T-helper 17 cell (primary cell): ENCODE results near the gene CCBE1. TPM values are rescaled to one million over a fixed set of nuclear protein-coding genes. Genes with fewer than 3 reads are reported as not detected.

ENCODE experiments used
- ATAC-seq: fragments of 150-1000 bp; cut with Tn5 transposase; 2 replicates; pipeline ENCODE4 v1.10.0; 2021; ENCODE audit warnings: mild to moderate bottlenecking, moderate library complexity
- DNase-seq, 3 donors: peaks; one replicate each; pipeline versions ENCODE4 v3.0.0 to v3.0.0-alpha.2; 2020 to 2021
- H3K9me3 ChIP-seq: one replicate; pipeline ENCODE4 v1.7.0; 2013; ENCODE audit warnings: low read length, mild to moderate bottlenecking; ENCODE audit not compliant: control insufficient read depth, poor library complexity, severe bottlenecking
- H3K27ac Mint-ChIP-seq: one replicate; pipeline ENCODE4 v1.8.0; 2022; ENCODE audit warnings: mild to moderate bottlenecking, moderate library complexity, mixed read lengths
- H3K27me3 Mint-ChIP-seq: one replicate; pipeline ENCODE4 v1.8.0; 2022; ENCODE audit warnings: mixed read lengths
- H3K36me3 Mint-ChIP-seq: one replicate; pipeline ENCODE4 v1.8.0; 2022; ENCODE audit warnings: low read depth, mixed read lengths
- H3K4me1 Mint-ChIP-seq: one replicate; pipeline ENCODE4 v1.8.0; 2022; ENCODE audit warnings: mild to moderate bottlenecking, mixed read lengths
- H3K4me3 Mint-ChIP-seq: one replicate; pipeline ENCODE4 v1.8.0; 2022; ENCODE audit warnings: mild to moderate bottlenecking, moderate library complexity, mixed read lengths
- total RNA-seq, 4 donors: library from RNA in 2 of 4; stranded (reverse) in 2 of 4; gene quantifications; one replicate each; pipeline ENCODE4 v1.2.3 and lab custom pipeline; 2022 to 2026

The CCBE1 gene
- total RNA-seq, 2 donors from 2014 or later: not detected

- ATAC-seq: no peak
- DNase-seq: no peak
- Mint-ChIP-seq H3K36me3 (peaks cover 4% of the 10 kb centered on the region), H3K27ac (no peak overlapping the region), H3K27me3 (peaks cover 8% of the 10 kb centered on the region), H3K4me1 (no peaks in the 10 kb centered on the region), H3K4me3 (no peak overlapping the region)
- H3K9me3 ChIP-seq: no peaks in the 10 kb centered on the region
Measured at GRCh38 chr18:59502274-59503175, 194.7 kb downstream of the CCBE1 start.

- Mint-ChIP-seq H3K4me1 (no peaks in the 10 kb centered on the region), H3K27ac (no peak overlapping the region), H3K4me3 (no peak overlapping the region), H3K27me3 (peaks cover 8% of the 10 kb centered on the region), H3K36me3 (peaks cover 1% of the 10 kb centered on the region)
- DNase-seq (no peak), ATAC-seq (no peak)
- H3K9me3 ChIP-seq: no peaks in the 10 kb centered on the region
Measured at GRCh38 chr18:59501920-59502273, 195.3 kb downstream of the CCBE1 start.

GRCh38 chr18:59500765-59501164, 196.5 kb downstream of the CCBE1 start:
- Mint-ChIP-seq H3K27ac (no peak overlapping the region), H3K4me3 (no peak overlapping the region), H3K4me1 (no peaks in the 10 kb centered on the region), H3K27me3 (peaks cover 8% of the 10 kb centered on the region), H3K36me3 (no peaks in the 10 kb centered on the region)
- ATAC-seq (no peak), DNase-seq (no peak)
- H3K9me3 ChIP-seq: no peaks in the 10 kb centered on the region

GRCh38 chr18:59498506-59499086, 198.6 kb downstream of the CCBE1 start:
- H3K36me3 Mint-ChIP-seq: no peaks in the 10 kb centered on the region
- H3K27ac Mint-ChIP-seq: no peak overlapping the region

GRCh38 chr18:59492756-59493421, 204.3 kb downstream of the CCBE1 start:
- Mint-ChIP-seq H3K27ac (no peak overlapping the region), H3K27me3 (peaks cover 3% of the 10 kb centered on the region), H3K36me3 (no peaks in the 10 kb centered on the region), H3K4me3 (no peak overlapping the region), H3K4me1 (no peaks in the 10 kb centered on the region)
- DNase-seq (no peak), ATAC-seq (no peak)
- H3K9me3 ChIP-seq: no peaks in the 10 kb centered on the region

More at GRCh38 chr18:59498506-59499086, 198.6 kb downstream of the CCBE1 start:
- Mint-ChIP-seq H3K4me3 (no peak overlapping the region), H3K27me3 (peaks cover 8% of the 10 kb centered on the region), H3K4me1 (no peaks in the 10 kb centered on the region)
- DNase-seq (no peak), ATAC-seq (no peak)
- H3K9me3 ChIP-seq: no peaks in the 10 kb centered on the region

GRCh38 chr18:59488899-59489298, 208.3 kb downstream of the CCBE1 start:
- Mint-ChIP-seq H3K27ac (no peak overlapping the region), H3K36me3 (no peaks in the 10 kb centered on the region), H3K27me3 (peaks cover 26% of the 10 kb centered on the region), H3K4me3 (no peak overlapping the region), H3K4me1 (no peaks in the 10 kb centered on the region)
- no peaks in the 10 kb centered on the region for H3K9me3 ChIP-seq
- ATAC-seq (no peak), DNase-seq (no peak)

GRCh38 chr18:59485382-59485781, 211.8 kb downstream of the CCBE1 start:
- no peaks in the 10 kb centered on the region for H3K4me1 Mint-ChIP-seq
- no peak for ATAC-seq
- DNase-seq: no peak
- no peaks in the 10 kb centered on the region for H3K9me3 ChIP-seq
- no peaks in the 10 kb centered on the region for H3K36me3 Mint-ChIP-seq
- H3K27ac Mint-ChIP-seq: no peak overlapping the region
- H3K27me3 Mint-ChIP-seq: peaks cover 48% of the 10 kb centered on the region
- H3K4me3 Mint-ChIP-seq: no peak overlapping the region

GRCh38 chr18:59484561-59485328, 212.5 kb downstream of the CCBE1 start:
- Mint-ChIP-seq H3K27ac (no peak overlapping the region), H3K4me3 (no peak overlapping the region), H3K27me3 (peaks cover 48% of the 10 kb centered on the region), H3K4me1 (no peaks in the 10 kb centered on the region), H3K36me3 (no peaks in the 10 kb centered on the region)
- ATAC-seq (no peak), DNase-seq (no peak)
- H3K9me3 ChIP-seq: no peaks in the 10 kb centered on the region

GRCh38 chr18:59484131-59484530, 213.1 kb downstream of the CCBE1 start:
- DNase-seq (no peak), ATAC-seq (no peak)
- H3K27me3 Mint-ChIP-seq: peaks cover 48% of the 10 kb centered on the region
- H3K4me1 Mint-ChIP-seq: no peaks in the 10 kb centered on the region
- H3K4me3 Mint-ChIP-seq: no peak overlapping the region
- H3K9me3 ChIP-seq: no peaks in the 10 kb centered on the region
- no peak overlapping the region for H3K27ac Mint-ChIP-seq
- no peaks in the 10 kb centered on the region for H3K36me3 Mint-ChIP-seq

- no peak overlapping the region for H3K27ac Mint-ChIP-seq
- no peaks in the 10 kb centered on the region for H3K4me1 Mint-ChIP-seq
- no peak for DNase-seq
Measured at GRCh38 chr18:59481436-59481835, 215.8 kb downstream of the CCBE1 start.

GRCh38 chr18:59479776-59480175, 217.4 kb downstream of the CCBE1 start:
- no peak for DNase-seq
- H3K4me1 Mint-ChIP-seq: no peaks in the 10 kb centered on the region
- ATAC-seq: no peak
- peaks cover 39% of the 10 kb centered on the region for H3K27me3 Mint-ChIP-seq
- H3K36me3 Mint-ChIP-seq: no peaks in the 10 kb centered on the region
- H3K27ac Mint-ChIP-seq: no peak overlapping the region
- H3K4me3 Mint-ChIP-seq: no peak overlapping the region
- H3K9me3 ChIP-seq: no peaks in the 10 kb centered on the region

More at GRCh38 chr18:59481436-59481835, 215.8 kb downstream of the CCBE1 start:
- ATAC-seq: no peak
- peaks cover 44% of the 10 kb centered on the region for H3K27me3 Mint-ChIP-seq
- H3K4me3 Mint-ChIP-seq: no peak overlapping the region
- H3K9me3 ChIP-seq: no peaks in the 10 kb centered on the region
- H3K36me3 Mint-ChIP-seq: no peaks in the 10 kb centered on the region

- Mint-ChIP-seq H3K27me3 (peaks cover 38% of the 10 kb centered on the region), H3K4me1 (no peaks in the 10 kb centered on the region), H3K27ac (no peak overlapping the region), H3K4me3 (no peak overlapping the region), H3K36me3 (no peaks in the 10 kb centered on the region)
- DNase-seq (no peak), ATAC-seq (no peak)
- H3K9me3 ChIP-seq: no peaks in the 10 kb centered on the region
Measured at GRCh38 chr18:59478591-59478990, 218.6 kb downstream of the CCBE1 start.

- no peaks in the 10 kb centered on the region for H3K4me1 Mint-ChIP-seq
- no peaks in the 10 kb centered on the region for H3K9me3 ChIP-seq
- peaks cover 38% of the 10 kb centered on the region for H3K27me3 Mint-ChIP-seq
- H3K4me3 Mint-ChIP-seq: no peak overlapping the region
- no peak for DNase-seq
- no peaks in the 10 kb centered on the region for H3K36me3 Mint-ChIP-seq
- no peak for ATAC-seq
- no peak overlapping the region for H3K27ac Mint-ChIP-seq
Measured at GRCh38 chr18:59477849-59478248, 219.4 kb downstream of the CCBE1 start.
